Ishikawa (cell line): Measurements from ENCODE around the gene PNPLA2.

Experiments used
- CEBPB ChIP-seq: IDR thresholded peaks from 2 replicates; pipeline ENCODE4 v1.6.1; 2012
- CREB1 ChIP-seq: IDR thresholded peaks from 2 replicates; pipeline ENCODE4 v1.6.1; 2012; ENCODE audit warnings: low read depth
- EGR1 ChIP-seq: IDR thresholded peaks from 2 replicates; pipeline ENCODE4 v1.6.1; 2012
- EP300 ChIP-seq: IDR thresholded peaks from 2 replicates; pipeline ENCODE4 v1.6.1; 2012; ENCODE audit warnings: borderline replicate concordance
- FOXM1 ChIP-seq: IDR thresholded peaks from 2 replicates; pipeline ENCODE4 v1.6.1; 2012; ENCODE audit warnings: low read depth, borderline replicate concordance
- MAX ChIP-seq: IDR thresholded peaks from 2 replicates; pipeline ENCODE4 v1.6.1; 2012
- NFIC ChIP-seq: IDR thresholded peaks from 2 replicates; pipeline ENCODE4 v1.6.1; 2012
- RAD21 ChIP-seq: IDR thresholded peaks from 2 replicates; pipeline ENCODE4 v1.6.1; 2012; ENCODE audit warnings: low read depth
- REST ChIP-seq: IDR thresholded peaks from 2 replicates; pipeline ENCODE4 v1.6.1; 2012; ENCODE audit warnings: low read depth, mild to moderate bottlenecking
- TCF12 ChIP-seq: IDR thresholded peaks from 2 replicates; pipeline ENCODE4 v1.6.1; 2012; ENCODE audit warnings: low read depth
- TEAD4 ChIP-seq: IDR thresholded peaks from 2 replicates; pipeline ENCODE4 v1.6.1; 2012
- USF1 ChIP-seq: IDR thresholded peaks from 2 replicates; pipeline ENCODE4 v1.6.1; 2012
- YY1 ChIP-seq: IDR thresholded peaks from 2 replicates; pipeline ENCODE4 v1.6.1; 2012; ENCODE audit warnings: low read depth
- ZBTB7A ChIP-seq: IDR thresholded peaks from 2 replicates; pipeline ENCODE4 v1.6.1; 2012; ENCODE audit warnings: low read depth

The PNPLA2 gene

GRCh38 chr11:865462-866430 lies 47.0 kb downstream of the PNPLA2 start:
- TF ChIP-seq YY1, result no peak
- TF ChIP-seq CREB1, result no peak
- no peak for TF ChIP-seq ZBTB7A
- TF ChIP-seq TEAD4, result no peak
- TF ChIP-seq MAX, result no peak
- no peak for TF ChIP-seq REST
- TF ChIP-seq EP300, result no peak

GRCh38 chr11:866481-866880 lies 47.8 kb downstream of the PNPLA2 start:
- TF ChIP-seq CEBPB (no peak), TEAD4 (no peak), MAX (no peak)

GRCh38 chr11:867856-868358 lies 49.2 kb downstream of the PNPLA2 start:
- TF ChIP-seq YY1, result no peak

DNA sequence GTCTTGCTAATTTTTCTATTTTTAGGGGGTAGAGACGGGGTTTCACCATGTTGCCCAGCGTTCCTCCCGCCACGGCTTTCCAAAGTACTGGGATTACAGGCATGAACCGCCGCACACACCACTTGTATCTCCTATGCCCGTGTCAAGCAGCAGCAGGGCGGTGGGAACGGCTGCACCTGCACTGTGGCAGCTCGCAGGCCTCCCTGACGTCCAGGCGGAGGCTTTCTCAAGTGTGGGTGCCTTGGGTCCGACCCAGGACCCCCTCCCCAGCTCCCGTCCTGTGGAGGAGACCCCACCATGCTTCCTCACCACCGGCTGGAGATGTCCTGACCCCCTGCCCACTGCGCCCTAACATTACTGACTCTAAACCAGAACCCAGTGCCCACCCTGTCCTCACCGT lies 49.7 kb downstream of the PNPLA2 start:
- no peak for TF ChIP-seq CEBPB
- TF ChIP-seq MAX, result no peak
- TF ChIP-seq TCF12, result no peak
- no peak for TF ChIP-seq EGR1
- TF ChIP-seq USF1, result no peak
- no peak for TF ChIP-seq CREB1
- TF ChIP-seq FOXM1, result no peak
- TF ChIP-seq RAD21, result no peak
- no peak for TF ChIP-seq ZBTB7A
- TF ChIP-seq NFIC, result no peak
- no peak for TF ChIP-seq REST
- TF ChIP-seq YY1, result no peak
- no peak for TF ChIP-seq TEAD4
- TF ChIP-seq EP300, result no peak

DNA sequence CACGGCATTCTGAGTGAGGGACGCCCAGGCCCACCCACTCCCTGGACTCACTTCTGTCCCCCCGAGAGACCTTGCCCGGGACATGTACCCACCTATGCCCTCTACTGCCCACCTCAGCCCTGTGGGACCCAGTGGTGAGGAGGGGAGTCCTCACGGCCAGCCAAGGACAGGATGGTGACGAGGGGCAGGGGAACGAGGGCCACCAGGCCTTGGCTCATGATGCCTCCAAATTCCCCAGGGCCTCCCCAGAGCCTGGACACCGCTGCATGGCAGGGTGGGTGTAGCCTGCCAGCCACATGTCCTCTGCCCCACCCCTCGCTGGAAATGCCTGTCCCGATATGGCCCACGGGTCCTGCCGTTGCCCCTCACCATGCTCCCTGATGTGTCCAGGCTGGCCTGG lies 50.1 kb downstream of the PNPLA2 start:
- no peak for TF ChIP-seq ZBTB7A
- no peak for TF ChIP-seq FOXM1
- no peak for TF ChIP-seq EGR1

- no peak for TF ChIP-seq EGR1
- TF ChIP-seq TCF12, result 0 out of 2 replicates have a peak, but pooled peaks have one; percentile 30
Observed at GRCh38 chr11:869399-870126, 50.8 kb downstream of the PNPLA2 start.

GRCh38 chr11:870127-870413 lies 51.4 kb downstream of the PNPLA2 start:
- TF ChIP-seq FOXM1 (no peak), YY1 (no peak), EP300 (no peak), CREB1 (no peak), CEBPB (no peak), TCF12 (0 out of 2 replicates have a peak, but pooled peaks have one; percentile 7)
